HG03097 (cell line): ENCODE measurements around the gene CERS6.
A peak's percentile ranks its signal among the peaks of the same experiment; 100 is the strongest.

Experiments
- ATAC-seq: cut with Tn5 transposase; IDR thresholded peaks from one replicate; pipeline ENCODE4 v1.9.1; 2021; ENCODE audit not compliant: unreplicated experiment, low FRiP score

CERS6 gene

DNA sequence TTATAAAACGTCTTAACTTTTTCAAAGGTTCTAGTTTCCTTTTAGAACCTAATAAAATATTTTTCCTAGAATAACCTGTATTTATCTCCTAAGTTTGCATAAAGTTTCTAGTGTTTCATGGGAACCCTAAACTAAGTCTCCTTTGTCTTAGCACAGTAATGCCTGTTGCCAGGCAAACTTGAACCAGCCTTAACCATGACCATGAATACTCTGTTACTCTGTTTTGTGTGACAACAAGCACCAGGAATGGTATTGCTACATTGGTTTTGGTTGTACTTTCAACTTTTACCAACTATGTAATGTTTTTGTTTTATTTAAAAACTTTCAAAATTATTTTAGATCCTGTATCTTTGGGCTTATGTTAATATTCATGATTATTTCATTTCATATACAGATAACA lies 137.6 kb downstream of the CERS6 start:
- ATAC-seq = no peak

DNA sequence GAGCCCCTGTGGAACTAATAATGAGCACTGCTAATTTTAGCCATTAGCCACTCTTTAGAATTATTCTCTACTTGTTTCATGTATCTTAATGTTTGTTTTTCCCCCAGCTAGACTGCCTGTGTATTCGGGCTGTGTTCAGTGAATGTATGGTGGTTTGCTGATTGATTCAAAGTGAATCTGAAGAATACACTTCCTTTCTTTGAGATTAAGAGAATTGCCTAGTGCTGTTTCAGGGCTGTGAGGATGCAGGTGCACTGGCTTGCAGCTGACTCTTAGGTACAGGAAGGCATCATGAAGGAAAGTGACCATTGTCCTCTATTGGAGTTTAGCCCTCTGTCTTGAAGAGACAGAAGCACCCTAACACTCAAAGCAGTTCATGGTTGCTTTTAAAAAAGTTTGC lies 138.7 kb downstream of the CERS6 start:
- peak; percentile 71 for ATAC-seq

GRCh38 chr2:168596881-168597655 lies 141.0 kb downstream of the CERS6 start:
- no peak for ATAC-seq

GRCh38 chr2:168599738-168600137 lies 143.7 kb downstream of the CERS6 start:
- no peak for ATAC-seq

DNA sequence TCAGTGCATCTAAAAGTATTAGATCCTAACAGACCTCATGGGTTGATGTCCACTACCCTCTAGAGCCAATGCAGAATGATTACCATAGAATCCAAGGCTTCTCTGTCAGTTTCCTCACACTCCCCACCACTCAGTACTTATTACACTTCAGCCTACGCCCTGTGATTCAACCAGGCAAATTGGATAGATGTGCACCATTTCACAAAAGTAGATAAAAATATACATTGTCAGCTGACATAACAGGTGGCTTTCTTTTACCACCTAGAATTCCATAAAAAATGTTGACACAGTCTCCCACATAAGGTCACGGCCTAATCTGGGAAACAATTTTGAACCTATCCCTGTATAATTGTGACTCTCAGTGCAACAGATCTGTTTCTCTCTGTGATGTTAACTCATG lies 144.9 kb downstream of the CERS6 start:
- no peak for ATAC-seq

DNA sequence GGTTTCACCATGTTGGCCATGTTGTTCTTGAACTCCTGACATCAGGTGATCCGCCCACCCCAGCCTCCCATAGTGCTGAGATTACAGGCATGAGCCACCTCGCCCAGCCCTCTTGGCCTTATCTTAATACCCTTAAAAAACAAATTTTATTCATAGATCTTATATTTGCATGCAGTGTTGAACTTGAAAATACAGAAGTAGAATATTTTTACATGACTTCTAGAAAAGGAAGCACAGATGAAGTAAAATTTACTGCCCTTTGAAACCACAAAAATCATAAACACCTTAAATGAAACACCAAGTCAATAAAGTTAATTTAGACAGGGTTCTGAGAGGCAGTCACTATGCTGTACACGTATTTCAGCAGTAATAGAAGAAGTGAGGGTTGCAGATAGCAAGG lies 145.7 kb downstream of the CERS6 start:
- no peak for ATAC-seq

DNA sequence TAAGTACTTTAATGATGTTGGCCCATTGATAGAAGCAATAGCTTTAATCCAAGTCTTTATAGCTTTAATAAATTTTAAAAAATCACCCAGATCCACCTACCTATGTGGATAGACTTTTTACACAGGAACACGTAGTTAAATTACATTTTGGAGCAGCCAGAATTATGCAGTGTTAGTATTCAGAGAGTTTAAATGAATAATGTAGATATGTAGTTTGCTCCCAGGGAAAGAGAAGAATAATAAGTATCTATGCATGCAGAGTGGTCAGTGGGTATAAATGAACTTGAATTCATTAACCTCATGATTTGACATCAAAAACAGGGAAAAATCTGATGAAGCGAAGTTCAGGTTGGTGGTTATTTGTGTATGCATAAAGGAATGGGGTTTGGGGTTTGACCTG lies 146.3 kb downstream of the CERS6 start:
- no peak for ATAC-seq

DNA sequence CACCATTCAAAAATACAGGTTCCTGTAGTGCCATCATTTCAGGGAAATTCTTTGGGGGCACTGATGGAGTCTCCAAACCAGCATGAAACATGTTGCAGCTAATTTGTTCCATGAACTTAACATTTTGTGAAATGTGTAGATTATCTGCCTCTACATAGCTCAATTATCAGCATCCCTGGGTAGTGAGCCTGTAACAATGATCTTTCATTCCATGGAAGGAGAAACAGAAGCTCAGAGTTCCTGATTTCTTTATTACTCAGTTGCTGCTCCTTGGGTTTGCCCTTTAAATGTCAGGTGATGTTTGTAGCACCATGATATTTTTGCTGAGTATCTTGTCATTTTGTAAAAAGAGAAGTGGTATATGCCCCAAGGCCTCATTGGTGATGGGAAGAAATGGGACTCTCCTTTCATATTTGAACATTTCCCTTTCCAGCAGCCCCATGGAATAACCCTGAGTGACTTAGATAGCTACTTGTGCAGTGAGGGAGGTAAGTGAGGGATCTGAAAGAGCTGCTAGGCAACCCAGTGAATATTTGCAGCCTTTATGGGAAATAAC lies 146.9 kb downstream of the CERS6 start:
- no peak for ATAC-seq

DNA sequence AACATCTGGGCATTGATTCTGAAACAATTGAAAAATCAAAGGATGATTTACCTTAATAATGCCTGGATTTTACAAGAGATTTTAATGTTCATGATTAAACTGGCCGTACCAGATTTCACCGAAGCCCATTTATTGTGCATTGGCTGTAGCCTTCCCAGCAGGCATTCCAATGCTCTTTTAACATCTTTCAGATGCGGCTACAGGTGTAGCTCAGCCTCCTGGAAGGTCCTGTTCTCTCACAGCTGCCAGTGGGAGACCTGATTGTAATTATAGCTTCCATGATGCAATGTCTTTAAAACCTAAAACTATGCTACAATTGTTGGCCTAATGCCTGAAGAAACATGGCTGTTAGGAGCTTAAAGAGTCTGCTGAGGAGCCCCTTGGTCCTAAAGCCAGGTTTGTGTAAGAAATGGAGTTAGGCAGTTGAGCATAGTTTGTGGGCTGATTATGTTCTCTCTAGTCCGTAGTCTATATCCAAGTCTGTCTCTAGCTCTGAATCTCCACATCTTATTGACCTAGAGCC lies 147.4 kb downstream of the CERS6 start:
- ATAC-seq = no peak

DNA sequence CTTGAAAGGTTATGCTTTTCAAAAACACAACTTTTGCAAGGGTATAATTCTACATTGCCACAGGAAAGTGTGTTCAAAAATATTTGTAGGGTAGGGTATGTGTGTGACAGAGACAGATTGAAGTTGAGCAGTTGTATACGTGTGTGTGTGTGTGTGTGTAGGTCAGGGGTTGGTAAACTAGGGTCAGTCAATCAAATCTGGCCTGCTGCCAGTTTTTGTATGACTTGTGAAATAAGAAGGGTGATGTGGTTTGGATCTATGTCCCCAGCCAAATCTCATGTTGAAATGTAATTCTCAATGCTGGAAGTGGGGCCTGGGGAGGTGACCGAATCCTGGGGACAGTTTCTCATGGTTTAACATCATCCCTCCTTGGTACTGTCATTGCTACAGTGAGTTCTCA lies 148.2 kb downstream of the CERS6 start:
- no peak for ATAC-seq

- ATAC-seq = no peak
These were observed 151.9 kb downstream of the CERS6 start for GRCh38 chr2:168607992-168608391.

DNA sequence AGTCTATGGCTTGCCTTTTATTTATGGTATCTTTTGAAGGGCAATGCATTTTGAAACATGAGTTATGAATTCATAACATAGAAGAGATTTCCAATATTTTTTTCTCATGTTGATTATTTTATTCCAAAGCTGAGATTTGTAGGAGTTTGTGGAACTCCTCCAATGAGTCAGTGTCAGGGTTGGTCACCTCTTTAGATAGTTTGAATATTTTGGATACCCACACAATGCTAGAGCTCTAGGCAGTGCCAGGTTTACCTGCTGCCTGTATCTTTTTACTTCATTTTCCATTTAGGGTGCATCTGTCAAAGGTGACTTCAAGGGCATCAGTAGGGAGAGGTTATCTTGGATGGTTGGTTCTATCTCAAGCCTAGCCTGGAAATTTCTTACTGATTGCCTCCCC lies 152.7 kb downstream of the CERS6 start:
- no peak for ATAC-seq

- ATAC-seq = no peak
These were observed 155.0 kb downstream of the CERS6 start for GRCh38 chr2:168611091-168611490.

- no peak for ATAC-seq
These were observed 156.0 kb downstream of the CERS6 start for GRCh38 chr2:168611896-168612650.

- ATAC-seq = no peak
These were observed 156.6 kb downstream of the CERS6 start for GRCh38 chr2:168612719-168613118.

DNA sequence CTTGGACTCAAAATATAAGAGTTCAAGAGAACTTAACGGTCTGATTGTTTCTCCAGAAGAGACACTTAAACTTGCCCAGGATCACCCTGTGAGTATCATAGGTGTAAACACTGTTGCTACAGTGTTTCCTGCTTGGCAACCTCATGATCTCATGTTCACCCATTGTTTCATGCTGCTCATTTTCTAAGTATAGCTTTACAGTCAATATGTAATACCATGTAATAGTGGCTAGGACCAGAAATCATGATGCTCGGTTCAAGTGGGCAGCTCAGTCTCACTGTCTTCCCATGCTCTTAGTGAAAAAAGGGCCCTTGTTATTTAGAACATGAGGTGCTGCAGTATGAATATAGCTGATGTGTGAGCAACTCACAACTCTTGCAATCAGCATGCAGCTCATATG lies 157.5 kb downstream of the CERS6 start:
- ATAC-seq = no peak

GRCh38 chr2:168614172-168615018 lies 158.3 kb downstream of the CERS6 start:
- no peak for ATAC-seq

DNA sequence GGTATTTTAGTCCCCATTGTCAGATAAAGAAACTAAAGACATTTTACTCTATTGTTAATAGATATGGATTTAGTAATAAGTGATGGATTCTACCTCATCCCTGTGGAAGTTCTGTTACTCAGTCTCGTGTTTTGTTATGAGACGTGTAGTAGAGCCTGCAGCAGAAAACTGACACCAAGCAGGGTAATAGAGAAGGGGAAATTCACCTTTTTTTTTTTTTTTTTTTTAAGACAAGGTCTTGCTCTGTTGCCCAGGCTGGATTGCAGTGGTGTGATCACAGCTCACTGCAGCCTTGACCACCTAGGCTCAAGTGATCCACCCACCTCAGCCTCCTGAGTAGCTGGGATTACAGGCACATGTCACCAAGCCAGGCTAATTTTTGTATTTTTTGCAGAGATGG lies 164.5 kb downstream of the CERS6 start:
- no peak for ATAC-seq

GRCh38 chr2:168622559-168622958 lies 166.5 kb downstream of the CERS6 start:
- ATAC-seq = no peak

GRCh38 chr2:168624028-168624427 lies 168.0 kb downstream of the CERS6 start:
- no peak for ATAC-seq

- ATAC-seq = no peak
These were observed 170.0 kb downstream of the CERS6 start for GRCh38 chr2:168626096-168626495.
